Peyer's patch (tissue), 4 donors: Measurements from ENCODE around the gene EXOSC5.

Experiments
- POLR2A ChIP-seq, 2 donors: fragments of 450-650 bp; IDR thresholded peaks; one replicate each; pipeline ENCODE4 v1.5.1; 2017; ENCODE audit warnings: antibody characterized with exemption in 2 of 2, mild to moderate bottlenecking in 2 of 2, moderate library complexity in 2 of 2
- TF ChIP-seq, protein P1 (sequence below), 6 experiments: fragments of 450-650 bp in 4 of 6; fragments of 200-600 bp in 2 of 6; sonication (generic) in 1 of 6; IDR thresholded peaks; one replicate each; pipeline ENCODE4 v1.5.1; 2017 to 2019; ENCODE audit warnings: antibody characterized with exemption in 6 of 6, mild to moderate bottlenecking in 3 of 6, moderate library complexity in 1 of 6

- TF ChIP-seq, protein P1, sequence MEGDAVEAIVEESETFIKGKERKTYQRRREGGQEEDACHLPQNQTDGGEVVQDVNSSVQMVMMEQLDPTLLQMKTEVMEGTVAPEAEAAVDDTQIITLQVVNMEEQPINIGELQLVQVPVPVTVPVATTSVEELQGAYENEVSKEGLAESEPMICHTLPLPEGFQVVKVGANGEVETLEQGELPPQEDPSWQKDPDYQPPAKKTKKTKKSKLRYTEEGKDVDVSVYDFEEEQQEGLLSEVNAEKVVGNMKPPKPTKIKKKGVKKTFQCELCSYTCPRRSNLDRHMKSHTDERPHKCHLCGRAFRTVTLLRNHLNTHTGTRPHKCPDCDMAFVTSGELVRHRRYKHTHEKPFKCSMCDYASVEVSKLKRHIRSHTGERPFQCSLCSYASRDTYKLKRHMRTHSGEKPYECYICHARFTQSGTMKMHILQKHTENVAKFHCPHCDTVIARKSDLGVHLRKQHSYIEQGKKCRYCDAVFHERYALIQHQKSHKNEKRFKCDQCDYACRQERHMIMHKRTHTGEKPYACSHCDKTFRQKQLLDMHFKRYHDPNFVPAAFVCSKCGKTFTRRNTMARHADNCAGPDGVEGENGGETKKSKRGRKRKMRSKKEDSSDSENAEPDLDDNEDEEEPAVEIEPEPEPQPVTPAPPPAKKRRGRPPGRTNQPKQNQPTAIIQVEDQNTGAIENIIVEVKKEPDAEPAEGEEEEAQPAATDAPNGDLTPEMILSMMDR (IDR thresholded peaks at IDR 0.05), result no peak
- no peak for TF ChIP-seq POLR2A (IDR thresholded peaks at IDR 0.05)
These were observed 15.8 kb upstream of the EXOSC5 start for GRCh38 chr19:41412953-41413352.
